Neuron (in vitro differentiated cells): ENCODE measurements around the gene TTI1.

Source experiments
- H2AFZ ChIP-seq: one replicate; pipeline ENCODE4 v1.6.1; 2013; ENCODE audit warnings: low read depth, mild to moderate bottlenecking, inconsistent platforms, low read length, moderate library complexity
- H3K27me3 ChIP-seq: one replicate; pipeline ENCODE4 v1.6.1; 2013; ENCODE audit warnings: low read length; ENCODE audit not compliant: insufficient read depth
- H3K36me3 ChIP-seq: one replicate; pipeline ENCODE4 v1.6.1; 2013; ENCODE audit warnings: low read length; ENCODE audit not compliant: insufficient read depth
- H3K4me1 ChIP-seq: one replicate; pipeline ENCODE4 v1.6.1; 2013; ENCODE audit warnings: low read length; ENCODE audit not compliant: insufficient read depth
- H3K4me3 ChIP-seq: 2 replicates; pipeline ENCODE4 v1.5.1; 2013; ENCODE audit warnings: mild to moderate bottlenecking, low read length, moderate library complexity
- H3K9me3 ChIP-seq: one replicate; pipeline ENCODE4 v1.6.1; 2013; ENCODE audit warnings: low read length

Gene TTI1

GRCh38 chr20:38063911-38064530 lies 30.8 kb upstream of the TTI1 start:
- no peak overlapping the region for H3K4me3 ChIP-seq
- H3K4me1 ChIP-seq: no peaks in the 10 kb centered on the region
- no peak overlapping the region for H2AFZ ChIP-seq
- peaks cover 3% of the 10 kb centered on the region for H3K9me3 ChIP-seq
- H3K27me3 ChIP-seq: no peaks in the 10 kb centered on the region
- H3K36me3 ChIP-seq: peaks cover 96% of the 10 kb centered on the region

GRCh38 chr20:38062890-38063289 lies 29.6 kb upstream of the TTI1 start:
- Histone ChIP-seq H2AFZ (no peak overlapping the region), H3K4me3 (no peak overlapping the region), H3K27me3 (no peaks in the 10 kb centered on the region), H3K9me3 (peaks cover 3% of the 10 kb centered on the region), H3K4me1 (peaks cover 1% of the 10 kb centered on the region), H3K36me3 (peaks cover 96% of the 10 kb centered on the region)

GRCh38 chr20:38061109-38061508 lies 27.9 kb upstream of the TTI1 start:
- H3K4me3 ChIP-seq: no peak overlapping the region
- H2AFZ ChIP-seq: no peak overlapping the region
- H3K36me3 ChIP-seq: peaks cover 82% of the 10 kb centered on the region
- no peaks in the 10 kb centered on the region for H3K27me3 ChIP-seq
- H3K4me1 ChIP-seq: peaks cover 5% of the 10 kb centered on the region
- no peaks in the 10 kb centered on the region for H3K9me3 ChIP-seq

- Histone ChIP-seq H2AFZ (no peak overlapping the region), H3K4me1 (peaks cover 7% of the 10 kb centered on the region), H3K9me3 (no peaks in the 10 kb centered on the region), H3K4me3 (no peak overlapping the region), H3K27me3 (no peaks in the 10 kb centered on the region), H3K36me3 (peaks cover 78% of the 10 kb centered on the region)
These were observed 27.3 kb upstream of the TTI1 start for GRCh38 chr20:38060536-38060935.

- Histone ChIP-seq H3K4me3 (no peak overlapping the region), H3K9me3 (no peaks in the 10 kb centered on the region), H3K4me1 (peaks cover 11% of the 10 kb centered on the region), H2AFZ (no peak overlapping the region), H3K36me3 (peaks cover 73% of the 10 kb centered on the region), H3K27me3 (no peaks in the 10 kb centered on the region)
These were observed 26.6 kb upstream of the TTI1 start for GRCh38 chr20:38059832-38060231.

GRCh38 chr20:38057351-38057972 lies 24.2 kb upstream of the TTI1 start:
- no peaks in the 10 kb centered on the region for H3K27me3 ChIP-seq
- H3K4me3 ChIP-seq: no peak overlapping the region
- peaks cover 59% of the 10 kb centered on the region for H3K36me3 ChIP-seq
- peaks cover 11% of the 10 kb centered on the region for H3K4me1 ChIP-seq
- no peak overlapping the region for H2AFZ ChIP-seq
- H3K9me3 ChIP-seq: no peaks in the 10 kb centered on the region

GRCh38 chr20:38055848-38056247 lies 22.6 kb upstream of the TTI1 start:
- no peak overlapping the region for H2AFZ ChIP-seq
- H3K9me3 ChIP-seq: no peaks in the 10 kb centered on the region
- peaks cover 57% of the 10 kb centered on the region for H3K36me3 ChIP-seq
- no peaks in the 10 kb centered on the region for H3K27me3 ChIP-seq
- no peak overlapping the region for H3K4me3 ChIP-seq
- H3K4me1 ChIP-seq: peaks cover 11% of the 10 kb centered on the region

GRCh38 chr20:38055294-38055693 lies 22.0 kb upstream of the TTI1 start:
- no peak overlapping the region for H2AFZ ChIP-seq
- no peak overlapping the region for H3K4me3 ChIP-seq
- H3K9me3 ChIP-seq: no peaks in the 10 kb centered on the region
- peaks cover 57% of the 10 kb centered on the region for H3K36me3 ChIP-seq
- no peaks in the 10 kb centered on the region for H3K27me3 ChIP-seq
- H3K4me1 ChIP-seq: peaks cover 15% of the 10 kb centered on the region

- peaks cover 56% of the 10 kb centered on the region for H3K36me3 ChIP-seq
- H3K27me3 ChIP-seq: no peaks in the 10 kb centered on the region
- H3K4me1 ChIP-seq: peaks cover 22% of the 10 kb centered on the region
- H3K4me3 ChIP-seq: no peak overlapping the region
- H2AFZ ChIP-seq: no peak overlapping the region
- H3K9me3 ChIP-seq: no peaks in the 10 kb centered on the region
These were observed 21.4 kb upstream of the TTI1 start for GRCh38 chr20:38054647-38055046.

GRCh38 chr20:38052870-38053269 lies 19.6 kb upstream of the TTI1 start:
- H3K4me3 ChIP-seq: no peak overlapping the region
- no peaks in the 10 kb centered on the region for H3K9me3 ChIP-seq
- H3K27me3 ChIP-seq: no peaks in the 10 kb centered on the region
- no peak overlapping the region for H2AFZ ChIP-seq
- H3K4me1 ChIP-seq: peaks cover 22% of the 10 kb centered on the region
- peaks cover 53% of the 10 kb centered on the region for H3K36me3 ChIP-seq

GRCh38 chr20:38050686-38051085 lies 17.4 kb upstream of the TTI1 start:
- peaks cover 18% of the 10 kb centered on the region for H3K4me1 ChIP-seq
- H3K4me3 ChIP-seq: no peak overlapping the region
- no peaks in the 10 kb centered on the region for H3K27me3 ChIP-seq
- no peak overlapping the region for H2AFZ ChIP-seq
- H3K36me3 ChIP-seq: peaks cover 57% of the 10 kb centered on the region
- H3K9me3 ChIP-seq: no peaks in the 10 kb centered on the region

- H3K9me3 ChIP-seq: no peaks in the 10 kb centered on the region
- no peaks in the 10 kb centered on the region for H3K27me3 ChIP-seq
- H3K4me3 ChIP-seq: no peak overlapping the region
- H3K36me3 ChIP-seq: peaks cover 60% of the 10 kb centered on the region
- peaks cover 12% of the 10 kb centered on the region for H3K4me1 ChIP-seq
- no peak overlapping the region for H2AFZ ChIP-seq
These were observed 16.5 kb upstream of the TTI1 start for GRCh38 chr20:38049800-38050199.

GRCh38 chr20:38046572-38046971 lies 13.3 kb upstream of the TTI1 start:
- Histone ChIP-seq H3K9me3 (no peaks in the 10 kb centered on the region), H3K36me3 (peaks cover 75% of the 10 kb centered on the region), H3K4me1 (peaks cover 12% of the 10 kb centered on the region), H3K27me3 (no peaks in the 10 kb centered on the region), H3K4me3 (no peak overlapping the region), H2AFZ (no peak overlapping the region)

- Histone ChIP-seq H3K36me3 (peaks cover 72% of the 10 kb centered on the region), H3K4me3 (no peak overlapping the region), H3K4me1 (peaks cover 2% of the 10 kb centered on the region), H3K9me3 (no peaks in the 10 kb centered on the region), H2AFZ (no peak overlapping the region), H3K27me3 (no peaks in the 10 kb centered on the region)
These were observed 11.4 kb upstream of the TTI1 start for GRCh38 chr20:38044685-38045084.
